Lower leg skin (tissue), 4 donors: ENCODE data around the gene NXNL1. TPM values are rescaled to one million over a fixed set of nuclear protein-coding genes. Genes with fewer than 3 reads are reported as not detected.

Experiments used
- DNase-seq, 2 donors: peaks; one replicate each; pipeline ENCODE4 v3.0.0-alpha.2; 2019; ENCODE audit warnings: low spot score in 2 of 2
- H3K4me3 ChIP-seq: fragments of 200-600 bp; sonication (generic); 2 replicates; pipeline ENCODE4 v1.5.1; 2017; ENCODE audit warnings: mild to moderate bottlenecking, low read depth; ENCODE audit not compliant: poor library complexity, severe bottlenecking
- POLR2A ChIP-seq, 2 donors: fragments of 450-650 bp; IDR thresholded peaks; one replicate each; pipeline ENCODE4 v1.6.1; 2016 to 2017; ENCODE audit warnings: antibody characterized with exemption in 2 of 2, mild to moderate bottlenecking in 1 of 2, moderate library complexity in 1 of 2
- WGBS, 2 donors: methylation state at CpG; one replicate each; pipeline ENCODE4 v1.1.5; 2018; 5-methylcytosine and 5-hydroxymethylcytosine counted together
- intact Hi-C: fragments of 100-400 bp; cut with DNase I; formaldehyde crosslinking; loops from one replicate; pipeline ENCODE4 v1.15.0; 2023; ENCODE audit warnings: low total_unique reads
- total RNA-seq, 4 donors: library from RNA; depleted of rRNA; stranded (reverse); fragments of >200 nt; gene quantifications; one replicate each; pipeline ENCODE4 v1.1.0, GENCODE V29; 2016
- TF ChIP-seq, protein P1 (sequence below), 3 donors: fragments of 450-650 bp; IDR thresholded peaks; one replicate each; pipeline ENCODE4 v1.5.1; 2016; ENCODE audit warnings: antibody characterized with exemption in 3 of 3, mild to moderate bottlenecking in 3 of 3, moderate library complexity in 2 of 3

NXNL1 gene
- total RNA-seq, 4 donors from 2014 or later, result not detected

DNA sequence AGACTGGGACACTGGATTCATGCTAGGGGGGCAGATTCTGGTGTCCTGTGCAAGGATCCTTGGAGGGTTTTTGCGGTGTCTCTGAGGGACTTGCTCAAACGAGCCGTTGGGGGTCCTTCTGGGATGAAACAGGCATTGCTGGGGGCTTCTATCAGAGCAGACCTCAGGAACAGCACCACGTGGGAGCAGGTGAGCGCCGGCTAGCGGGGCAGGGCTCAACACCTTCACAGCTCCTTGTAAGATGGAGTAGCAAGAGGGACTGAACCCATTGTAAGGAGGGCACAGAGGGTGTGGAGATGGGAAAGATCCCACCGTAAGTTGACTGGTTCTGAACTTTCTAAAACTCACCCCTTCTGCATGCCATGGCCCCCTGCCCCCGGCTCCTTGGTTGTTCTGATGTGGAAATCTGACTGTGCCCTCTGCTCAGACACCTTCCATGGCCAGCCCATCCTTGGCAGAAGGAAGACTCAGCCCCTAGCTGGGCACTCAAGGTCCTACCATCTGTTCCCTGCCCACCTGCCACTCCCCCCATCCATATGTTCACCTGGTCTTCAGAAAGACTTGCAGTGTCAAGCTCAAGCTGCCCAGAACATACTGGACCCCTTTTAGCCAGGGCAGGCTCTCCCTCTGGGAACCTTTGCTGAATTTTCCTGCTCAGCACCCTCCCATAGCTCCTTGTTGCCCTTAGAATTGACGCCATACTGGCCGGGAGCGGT, 10.8 kb upstream of the NXNL1 start:
- intact Hi-C loops, result no loop called here
- no peak overlapping the region for H3K4me3 ChIP-seq
- WGBS, 2 donors, result 48 to 62% methylated on average over 12 of the region's 12 CpGs
- no peak for DNase-seq
- TF ChIP-seq, protein P1, sequence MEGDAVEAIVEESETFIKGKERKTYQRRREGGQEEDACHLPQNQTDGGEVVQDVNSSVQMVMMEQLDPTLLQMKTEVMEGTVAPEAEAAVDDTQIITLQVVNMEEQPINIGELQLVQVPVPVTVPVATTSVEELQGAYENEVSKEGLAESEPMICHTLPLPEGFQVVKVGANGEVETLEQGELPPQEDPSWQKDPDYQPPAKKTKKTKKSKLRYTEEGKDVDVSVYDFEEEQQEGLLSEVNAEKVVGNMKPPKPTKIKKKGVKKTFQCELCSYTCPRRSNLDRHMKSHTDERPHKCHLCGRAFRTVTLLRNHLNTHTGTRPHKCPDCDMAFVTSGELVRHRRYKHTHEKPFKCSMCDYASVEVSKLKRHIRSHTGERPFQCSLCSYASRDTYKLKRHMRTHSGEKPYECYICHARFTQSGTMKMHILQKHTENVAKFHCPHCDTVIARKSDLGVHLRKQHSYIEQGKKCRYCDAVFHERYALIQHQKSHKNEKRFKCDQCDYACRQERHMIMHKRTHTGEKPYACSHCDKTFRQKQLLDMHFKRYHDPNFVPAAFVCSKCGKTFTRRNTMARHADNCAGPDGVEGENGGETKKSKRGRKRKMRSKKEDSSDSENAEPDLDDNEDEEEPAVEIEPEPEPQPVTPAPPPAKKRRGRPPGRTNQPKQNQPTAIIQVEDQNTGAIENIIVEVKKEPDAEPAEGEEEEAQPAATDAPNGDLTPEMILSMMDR (IDR thresholded peaks at IDR 0.05), result no peak
- no peak for TF ChIP-seq POLR2A (IDR thresholded peaks at IDR 0.05)

DNA sequence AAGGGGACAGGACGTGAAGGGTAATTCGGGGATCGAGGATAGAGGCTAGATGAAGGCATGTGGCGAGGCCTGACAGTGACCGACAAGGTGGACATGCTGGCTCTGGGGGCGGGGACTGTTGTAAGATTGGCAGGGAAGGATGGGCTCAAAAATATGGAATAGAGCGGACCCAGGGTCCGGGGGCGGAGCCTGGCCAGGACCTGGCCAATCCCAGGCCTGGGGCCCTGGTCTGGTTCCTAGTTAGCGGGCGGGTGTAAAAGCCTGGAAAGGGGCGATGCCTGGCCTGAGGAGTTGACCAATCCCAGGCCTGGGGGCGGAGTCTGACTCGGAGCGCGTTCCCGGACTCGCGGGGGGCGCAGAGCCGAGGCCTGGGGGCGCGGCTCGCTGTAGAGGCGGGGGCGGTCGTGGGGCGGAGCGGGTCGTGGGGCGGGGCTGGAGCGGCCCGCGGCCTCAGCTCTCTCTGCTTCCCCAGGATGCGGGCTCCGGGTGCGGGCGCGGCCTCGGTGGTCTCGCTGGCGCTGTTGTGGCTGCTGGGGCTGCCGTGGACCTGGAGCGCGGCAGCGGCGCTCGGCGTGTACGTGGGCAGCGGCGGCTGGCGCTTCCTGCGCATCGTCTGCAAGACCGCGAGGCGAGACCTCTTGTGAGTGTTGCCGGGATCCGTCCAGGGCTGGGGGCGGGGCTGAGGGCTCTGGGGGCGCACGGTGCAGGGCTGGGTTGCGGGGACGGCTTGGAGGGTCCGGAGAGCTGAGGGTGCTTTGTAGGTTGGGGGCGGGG, 9.5 kb upstream of the NXNL1 start, which contains the start of gene SLC27A1:
Gene SLC27A1, plus strand, starts transcription at position 457 of the 774 bp plus-strand sequence. Its CDS starts 17 bp downstream, at position 474.
- 0 to 2% methylated on average over 35 to 42 of the region's 67 CpGs for WGBS, 2 donors
- TF ChIP-seq, protein P1 (IDR thresholded peaks at IDR 0.05), result no peak
- TF ChIP-seq POLR2A (IDR thresholded peaks at IDR 0.05), result no peak
- intact Hi-C loops, result no loop called here

DNA sequence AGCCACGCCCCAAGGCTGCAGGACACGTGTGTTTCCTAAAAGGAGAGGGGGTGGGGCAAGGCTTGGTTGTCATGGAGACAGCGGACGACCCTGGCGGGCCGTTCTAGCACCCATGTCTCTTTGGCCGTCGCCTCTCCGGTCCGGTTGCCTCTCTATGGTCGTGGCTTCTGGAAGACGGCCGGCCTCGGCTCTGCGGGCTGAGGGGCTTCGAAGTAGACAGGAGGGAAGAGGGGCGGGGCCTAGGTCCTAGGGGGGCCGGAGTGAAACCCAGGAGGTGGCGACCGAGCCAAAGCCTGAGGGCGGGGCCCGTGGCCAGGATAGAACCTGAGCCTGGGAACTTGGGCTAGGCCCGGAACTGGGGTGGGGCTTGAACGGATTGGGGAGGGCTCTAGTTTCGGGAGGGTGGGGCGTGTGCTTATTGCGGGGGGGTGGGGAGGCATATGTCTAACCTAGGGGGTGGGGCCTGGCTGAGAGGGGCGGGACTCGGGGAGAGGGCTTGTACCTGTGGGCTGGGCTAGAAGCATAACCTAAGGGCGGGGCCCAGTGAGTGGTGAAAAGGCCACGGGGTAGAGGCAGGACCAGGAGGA, 8.8 kb upstream of the NXNL1 start:
- 0 to 2% methylated on average over 31 of the region's 31 CpGs for whole genome bisulfite sequencing, 2 donors
- peak overlapping the region; percentile 15 for H3K4me3 ChIP-seq
- DNase-seq, result peak; percentile 97 to 99
- intact Hi-C loops, result loop anchor here (10.0 kb wide), 1 partner anchor 75 kb away; the partner anchor contains the start of gene CCDC194
- TF ChIP-seq, protein P1 (IDR thresholded peaks at IDR 0.05), result no peak
- TF ChIP-seq POLR2A (IDR thresholded peaks at IDR 0.05), result no peak

More for the DNA sequence above, 9.5 kb upstream of the NXNL1 start, which contains the start of gene SLC27A1:
- peak within 1 kb of the TSS; percentile 84 for H3K4me3 ChIP-seq
- DNase-seq, result peak; percentile 99 to 100

- TF ChIP-seq, protein P1 (IDR thresholded peaks at IDR 0.05), result no peak
- TF ChIP-seq POLR2A (IDR thresholded peaks at IDR 0.05), result no peak
- no peak for DNase-seq
- WGBS, 2 donors, result 0 to 6% methylated on average over 8 to 19 of the region's 19 CpGs
- H3K4me3 ChIP-seq, result peak overlapping the region; percentile 15
- intact Hi-C loops, result loop anchor here (10.0 kb wide), 1 partner anchor 74 kb away; the partner anchor contains the start of gene CCDC194
Observed at GRCh38 chr19:17469092-17469480, 8.4 kb upstream of the NXNL1 start.

GRCh38 chr19:17468302-17469091, 7.8 kb upstream of the NXNL1 start:
- peak; percentile 52 to 94 for DNase-seq
- intact Hi-C loops, result loop anchor here (10.0 kb wide), 1 partner anchor 74 kb away; the partner anchor contains the start of gene CCDC194
- TF ChIP-seq, protein P1 (IDR thresholded peaks at IDR 0.05), result no peak
- TF ChIP-seq POLR2A (IDR thresholded peaks at IDR 0.05), result no peak
- WGBS, 2 donors, result 36% methylated on average over 25 of the region's 25 CpGs
- H3K4me3 ChIP-seq, result no peak overlapping the region
